KMS-11 (cell line): Measurements from ENCODE around the gene YIPF3.

Experiments used
- H2AFZ ChIP-seq: fragments of 200-600 bp; sonication (generic); 2 replicates; pipeline ENCODE4 v1.6.1; 2016; ENCODE audit warnings: antibody characterized with exemption, mixed run types, low read depth
- H3K27ac ChIP-seq: fragments of 200-600 bp; sonication (generic); 2 replicates; pipeline ENCODE4 v1.6.1; 2016; ENCODE audit warnings: mild to moderate bottlenecking, mixed run types
- H3K27me3 ChIP-seq: fragments of 200-600 bp; sonication (generic); 2 replicates; pipeline ENCODE4 v1.6.1; 2017; ENCODE audit warnings: mild to moderate bottlenecking, low read depth, mixed run types, moderate library complexity; ENCODE audit not compliant: insufficient read depth
- H3K36me3 ChIP-seq: fragments of 200-600 bp; sonication (generic); 2 replicates; pipeline ENCODE4 v1.6.1; 2017; ENCODE audit warnings: mild to moderate bottlenecking, mixed run types; ENCODE audit not compliant: insufficient read depth
- H3K4me1 ChIP-seq: fragments of 200-600 bp; sonication (generic); 2 replicates; pipeline ENCODE4 v1.6.1; 2016; ENCODE audit warnings: mild to moderate bottlenecking, low read depth, mixed run types; ENCODE audit not compliant: poor library complexity, severe bottlenecking
- H3K4me2 ChIP-seq: fragments of 200-600 bp; sonication (generic); 2 replicates; pipeline ENCODE4 v1.7.0; 2016; ENCODE audit warnings: mild to moderate bottlenecking, mixed run types
- H3K4me3 ChIP-seq: fragments of 200-600 bp; sonication (generic); IDR thresholded peaks from 2 replicates; pipeline ENCODE4 v1.6.1; 2017; ENCODE audit warnings: low read depth, low read length, mixed read lengths; ENCODE audit not compliant: insufficient read depth
- H3K79me2 ChIP-seq: fragments of 200-600 bp; sonication (generic); 2 replicates; pipeline ENCODE4 v1.6.1; 2016; ENCODE audit warnings: low read depth, mixed run types; ENCODE audit not compliant: insufficient read depth
- H3K9ac ChIP-seq: fragments of 200-600 bp; sonication (generic); 2 replicates; pipeline ENCODE4 v1.6.1; 2016; ENCODE audit warnings: mild to moderate bottlenecking, mixed run types
- H4K20me1 ChIP-seq: fragments of 200-600 bp; sonication (generic); 2 replicates; pipeline ENCODE4 v1.6.1; 2016; ENCODE audit warnings: mild to moderate bottlenecking, mixed run types; ENCODE audit not compliant: insufficient read depth
- TF ChIP-seq, protein P1 (sequence below): fragments of 200-600 bp; sonication (generic); conservative IDR thresholded peaks from 2 replicates; pipeline ENCODE4 v1.6.1; 2017; ENCODE audit warnings: low read depth, mild to moderate bottlenecking, antibody characterized with exemption, low read length, moderate library complexity, mixed read lengths

YIPF3 gene

DNA sequence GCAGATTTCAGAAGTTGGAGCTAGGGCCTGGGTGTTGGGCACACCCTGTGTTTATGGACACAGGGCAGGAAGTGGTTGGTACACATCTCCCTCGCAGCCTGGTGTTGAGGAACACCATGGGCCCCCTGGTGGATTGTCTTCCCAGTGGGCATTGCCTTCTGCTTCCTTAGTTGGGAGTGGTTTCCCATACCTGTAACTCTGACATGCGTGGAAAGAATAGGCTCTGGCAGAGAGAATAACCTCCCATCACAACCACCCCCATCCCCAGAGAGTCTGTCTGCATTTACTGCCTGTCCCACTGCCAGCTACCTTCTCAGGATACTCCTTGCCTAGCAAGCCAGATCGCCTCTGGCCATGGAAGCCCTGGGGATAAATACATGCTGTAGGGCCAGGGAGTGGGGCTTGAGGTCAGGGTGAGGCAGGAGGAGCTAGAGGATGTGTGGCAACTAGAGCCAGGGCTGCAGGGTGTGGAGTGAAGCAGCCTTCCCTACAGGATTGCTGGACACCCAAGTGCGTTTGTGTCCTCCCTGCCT, 21.3 kb downstream of the YIPF3 start:
- Histone ChIP-seq H3K9ac (no peak overlapping the region), H3K4me1 (peaks cover 8% of the 10 kb centered on the region), H3K4me2 (no peak overlapping the region), H3K79me2 (no peaks in the 10 kb centered on the region; the same call in 1 of the 2 replicates), H3K27ac (no peak overlapping the region), H3K27me3 (no peaks in the 10 kb centered on the region), H3K36me3 (no peaks in the 10 kb centered on the region), H4K20me1 (no peaks in the 10 kb centered on the region), H2AFZ (no peak overlapping the region), H3K4me3 (no peak overlapping the region)
- TF ChIP-seq, protein P1, sequence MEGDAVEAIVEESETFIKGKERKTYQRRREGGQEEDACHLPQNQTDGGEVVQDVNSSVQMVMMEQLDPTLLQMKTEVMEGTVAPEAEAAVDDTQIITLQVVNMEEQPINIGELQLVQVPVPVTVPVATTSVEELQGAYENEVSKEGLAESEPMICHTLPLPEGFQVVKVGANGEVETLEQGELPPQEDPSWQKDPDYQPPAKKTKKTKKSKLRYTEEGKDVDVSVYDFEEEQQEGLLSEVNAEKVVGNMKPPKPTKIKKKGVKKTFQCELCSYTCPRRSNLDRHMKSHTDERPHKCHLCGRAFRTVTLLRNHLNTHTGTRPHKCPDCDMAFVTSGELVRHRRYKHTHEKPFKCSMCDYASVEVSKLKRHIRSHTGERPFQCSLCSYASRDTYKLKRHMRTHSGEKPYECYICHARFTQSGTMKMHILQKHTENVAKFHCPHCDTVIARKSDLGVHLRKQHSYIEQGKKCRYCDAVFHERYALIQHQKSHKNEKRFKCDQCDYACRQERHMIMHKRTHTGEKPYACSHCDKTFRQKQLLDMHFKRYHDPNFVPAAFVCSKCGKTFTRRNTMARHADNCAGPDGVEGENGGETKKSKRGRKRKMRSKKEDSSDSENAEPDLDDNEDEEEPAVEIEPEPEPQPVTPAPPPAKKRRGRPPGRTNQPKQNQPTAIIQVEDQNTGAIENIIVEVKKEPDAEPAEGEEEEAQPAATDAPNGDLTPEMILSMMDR = no peak

DNA sequence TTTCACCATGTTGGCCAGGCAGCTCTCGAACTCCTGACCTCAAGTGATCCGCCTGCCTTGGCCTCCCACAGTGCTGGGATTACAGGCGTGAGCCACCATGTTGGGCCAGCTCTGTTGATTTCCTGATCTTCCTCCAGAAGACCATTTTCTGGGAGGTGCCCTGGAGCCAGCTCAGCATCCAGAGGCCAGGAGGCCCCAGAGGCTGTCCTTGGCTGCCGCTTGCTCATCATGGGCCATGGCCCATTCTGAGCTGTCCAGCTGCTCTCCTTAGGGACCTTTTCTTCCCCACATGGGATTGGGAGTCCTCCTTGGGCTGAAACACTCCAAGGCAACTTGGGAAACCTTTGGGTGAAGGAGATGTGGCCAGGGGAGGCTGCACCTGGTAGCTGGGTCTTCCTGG, 22.0 kb downstream of the YIPF3 start:
- no peaks in the 10 kb centered on the region for H3K36me3 ChIP-seq
- peaks cover 8% of the 10 kb centered on the region for H3K4me1 ChIP-seq
- no peak overlapping the region for H3K27ac ChIP-seq
- no peak overlapping the region for H3K9ac ChIP-seq
- H4K20me1 ChIP-seq = no peaks in the 10 kb centered on the region
- no peak overlapping the region for H3K4me2 ChIP-seq
- H3K4me3 ChIP-seq = no peak overlapping the region
- no peaks in the 10 kb centered on the region; the same call in 1 of the 2 replicates for H3K79me2 ChIP-seq
- TF ChIP-seq, protein P1 = no peak
- no peaks in the 10 kb centered on the region for H3K27me3 ChIP-seq
- no peak overlapping the region for H2AFZ ChIP-seq

DNA sequence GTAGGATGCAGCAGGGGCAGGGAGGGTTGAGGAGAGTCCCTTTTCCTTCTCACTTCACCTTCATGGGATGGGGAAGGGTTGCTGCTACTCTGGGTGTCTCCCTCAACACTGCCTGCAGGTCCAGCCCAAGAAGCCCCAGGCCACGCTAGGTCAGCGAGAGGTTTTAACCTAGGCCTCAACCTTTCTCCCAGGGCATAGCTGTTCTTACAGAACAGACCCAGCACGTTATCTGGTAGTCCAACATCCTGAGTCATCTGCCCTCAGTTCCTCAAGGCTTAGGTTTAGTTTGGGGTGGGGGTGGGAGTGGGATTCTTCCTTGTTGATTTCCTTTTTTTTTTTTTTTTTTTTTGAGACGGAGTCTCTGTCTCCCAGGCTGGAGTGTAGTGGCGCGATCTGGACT, 22.4 kb downstream of the YIPF3 start:
- H3K36me3 ChIP-seq = no peaks in the 10 kb centered on the region
- no peak overlapping the region for H3K4me3 ChIP-seq
- no peak overlapping the region for H3K4me2 ChIP-seq
- H2AFZ ChIP-seq = no peak overlapping the region
- TF ChIP-seq, protein P1 = no peak
- H3K9ac ChIP-seq = no peak overlapping the region
- H3K27me3 ChIP-seq = no peaks in the 10 kb centered on the region
- H3K79me2 ChIP-seq = no peaks in the 10 kb centered on the region; the same call in 1 of the 2 replicates
- H4K20me1 ChIP-seq = no peaks in the 10 kb centered on the region
- H3K4me1 ChIP-seq = peaks cover 8% of the 10 kb centered on the region
- H3K27ac ChIP-seq = no peak overlapping the region

DNA sequence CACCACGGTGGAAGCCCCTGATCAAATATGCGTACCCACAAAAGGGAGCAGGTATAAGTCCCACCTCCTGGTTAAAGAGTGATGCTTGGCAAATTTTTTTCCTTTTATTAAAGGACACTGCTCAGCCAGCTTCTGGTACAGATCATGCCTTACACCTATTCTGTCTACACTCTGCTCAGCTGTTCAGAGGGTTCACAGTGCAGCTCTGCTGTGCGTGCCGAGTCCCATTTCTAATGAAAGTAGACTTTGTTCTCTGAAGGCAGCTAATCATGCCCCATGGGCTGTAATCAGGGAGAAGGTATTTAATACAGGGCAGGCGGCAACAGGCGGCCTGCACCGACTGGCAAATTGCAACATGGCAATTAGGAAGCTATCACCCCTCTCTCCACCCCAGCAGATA, 22.9 kb downstream of the YIPF3 start:
- H3K36me3 ChIP-seq = no peaks in the 10 kb centered on the region
- no peaks in the 10 kb centered on the region; the same call in 1 of the 2 replicates for H3K79me2 ChIP-seq
- no peaks in the 10 kb centered on the region for H4K20me1 ChIP-seq
- H3K27ac ChIP-seq = no peak overlapping the region
- no peak overlapping the region for H3K4me3 ChIP-seq
- no peak overlapping the region for H2AFZ ChIP-seq
- H3K4me2 ChIP-seq = no peak overlapping the region
- no peaks in the 10 kb centered on the region for H3K27me3 ChIP-seq
- TF ChIP-seq, protein P1 = no peak
- H3K4me1 ChIP-seq = peaks cover 8% of the 10 kb centered on the region
- no peak overlapping the region for H3K9ac ChIP-seq
